ENCODE results near the gene HERC2. TPM values are rescaled to one million over a fixed set of nuclear protein-coding genes. Genes with fewer than 3 reads are reported as not detected.

HERC2 gene
- total and polyA plus RNA-seq, 9 donors, result 33.3 to 83.3 (median 48.9) TPM

GRCh38 chr15:28192772-28193171 lies 129.2 kb downstream of the HERC2 start:
- DNase-seq, result no peak
- H3K4me3 ChIP-seq, result no peak overlapping the region
- no peak overlapping the region for H3K27ac ChIP-seq
- WGBS, 3 donors, result 23 to 46% (median 24%) methylated on average over 1 of the region's 1 CpG
- H3K9me3 ChIP-seq, result no peaks in the 10 kb centered on the region
- TF ChIP-seq CTCF (IDR thresholded peaks at IDR 0.05) (no peak), POLR2A (IDR thresholded peaks at IDR 0.05) (no peak), EP300 (IDR thresholded peaks at IDR 0.05) (no peak)
- H3K4me1 ChIP-seq (ENCODE audit: insufficient read depth), result peaks cover 3% of the 10 kb centered on the region
- intact Hi-C loops (cut with DNase I), result no loop called here
- no peaks in the 10 kb centered on the region for H3K36me3 ChIP-seq
- H3K27me3 ChIP-seq, result no peaks in the 10 kb centered on the region

GRCh38 chr15:28191832-28192231 lies 130.1 kb downstream of the HERC2 start:
- Histone ChIP-seq H3K27me3 (no peaks in the 10 kb centered on the region), H3K4me3 (no peak overlapping the region), H3K27ac (no peak overlapping the region), H3K36me3 (no peaks in the 10 kb centered on the region), H3K4me1 (ENCODE audit: insufficient read depth) (peaks cover 3% of the 10 kb centered on the region), H3K9me3 (no peaks in the 10 kb centered on the region)
- intact Hi-C loops (cut with DNase I), result no loop called here
- 9 to 25% (median 11%) methylated on average over 15 of the region's 15 CpGs for WGBS, 3 donors
- TF ChIP-seq CTCF (IDR thresholded peaks at IDR 0.05) (peak in 2 of 3 donors; percentile 10 to 28), EP300 (IDR thresholded peaks at IDR 0.05) (no peak)
- peak; percentile 46 to 79 (median 67) for DNase-seq

- Histone ChIP-seq H3K4me3 (no peak overlapping the region), H3K4me1 (ENCODE audit: insufficient read depth) (peaks cover 3% of the 10 kb centered on the region), H3K27me3 (no peaks in the 10 kb centered on the region), H3K36me3 (no peaks in the 10 kb centered on the region), H3K27ac (no peak overlapping the region), H3K9me3 (no peaks in the 10 kb centered on the region)
- no peak for DNase-seq
- intact Hi-C loops (cut with DNase I), result no loop called here
- no peak for TF ChIP-seq POLR2A (IDR thresholded peaks at IDR 0.05)
- no peak for TF ChIP-seq EP300 (IDR thresholded peaks at IDR 0.05)
- TF ChIP-seq CTCF (IDR thresholded peaks at IDR 0.05), result no peak
- WGBS, 3 donors, result 64 to 73% (median 72%) methylated on average over 7 of the region's 7 CpGs
These were observed 131.4 kb downstream of the HERC2 start for GRCh38 chr15:28190391-28191174.

- no peak overlapping the region for H3K27ac ChIP-seq
- DNase-seq, result no peak
- intact Hi-C loops (cut with DNase I), result no loop called here
- no peak for TF ChIP-seq EP300 (IDR thresholded peaks at IDR 0.05)
- TF ChIP-seq POLR2A (IDR thresholded peaks at IDR 0.05), result no peak
- no peak for TF ChIP-seq CTCF (IDR thresholded peaks at IDR 0.05)
- H3K9me3 ChIP-seq, result no peaks in the 10 kb centered on the region
- H3K4me3 ChIP-seq, result no peak overlapping the region
- H3K27me3 ChIP-seq, result no peaks in the 10 kb centered on the region
- no peaks in the 10 kb centered on the region for H3K4me1 ChIP-seq (ENCODE audit: insufficient read depth)
- 22 to 54% (median 30%) methylated on average over 9 of the region's 9 CpGs for WGBS, 3 donors
- H3K36me3 ChIP-seq, result no peaks in the 10 kb centered on the region
These were observed 136.7 kb downstream of the HERC2 start for GRCh38 chr15:28185148-28185895.

Data from ovary (tissue), 9 donors.